HFF-Myc (cell line): ENCODE data around the gene BICRAL.
A peak's percentile ranks its signal among the peaks of the same experiment; 100 is the strongest.
"Not testable (repeated sequence)": the region's sequence is repeated elsewhere in the genome, so short reads cannot be mapped to it uniquely, and the experiment has no call there.

ENCODE experiments used
- DNase-seq: peaks from one replicate; pipeline ENCODE4 v3.0.0-alpha.2; 2011; ENCODE audit warnings: low read depth; ENCODE audit errors: extremely low read depth
- H3K4me3 ChIP-seq: replicated peaks from 2 replicates; pipeline ENCODE4 v1.5.1; 2011; ENCODE audit warnings: low read depth, mild to moderate bottlenecking, control low read depth, low read length
- CTCF ChIP-seq: IDR thresholded peaks from 2 replicates; pipeline ENCODE4 v1.5.1; 2012; ENCODE audit warnings: mild to moderate bottlenecking, low read depth, low read length, control low read depth; ENCODE audit errors: missing control alignments

Gene BICRAL

DNA sequence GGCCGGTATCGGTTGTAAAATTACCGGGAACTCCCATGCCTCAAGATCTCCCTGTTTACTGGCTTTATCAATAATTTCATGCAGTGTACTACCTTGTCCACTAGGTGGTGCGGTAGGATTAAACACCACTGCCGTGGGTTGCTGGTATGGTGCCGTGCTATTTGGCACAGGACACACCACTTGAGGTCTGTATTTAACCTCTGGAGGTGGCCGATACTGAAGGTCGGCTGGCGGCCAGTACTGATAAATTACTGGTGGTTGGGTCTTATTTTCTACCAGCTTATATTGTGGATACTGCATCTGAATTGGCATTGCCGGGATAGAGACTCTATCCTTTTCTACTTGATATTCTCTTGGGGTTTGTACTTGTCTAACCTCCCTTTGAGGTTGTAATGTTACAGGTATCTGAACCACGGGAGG lies 119.7 kb downstream of the BICRAL start:
- H3K4me3 ChIP-seq: no peak overlapping the region
- peak; percentile 77 for TF ChIP-seq CTCF
- peak; percentile 61 for DNase-seq

DNA sequence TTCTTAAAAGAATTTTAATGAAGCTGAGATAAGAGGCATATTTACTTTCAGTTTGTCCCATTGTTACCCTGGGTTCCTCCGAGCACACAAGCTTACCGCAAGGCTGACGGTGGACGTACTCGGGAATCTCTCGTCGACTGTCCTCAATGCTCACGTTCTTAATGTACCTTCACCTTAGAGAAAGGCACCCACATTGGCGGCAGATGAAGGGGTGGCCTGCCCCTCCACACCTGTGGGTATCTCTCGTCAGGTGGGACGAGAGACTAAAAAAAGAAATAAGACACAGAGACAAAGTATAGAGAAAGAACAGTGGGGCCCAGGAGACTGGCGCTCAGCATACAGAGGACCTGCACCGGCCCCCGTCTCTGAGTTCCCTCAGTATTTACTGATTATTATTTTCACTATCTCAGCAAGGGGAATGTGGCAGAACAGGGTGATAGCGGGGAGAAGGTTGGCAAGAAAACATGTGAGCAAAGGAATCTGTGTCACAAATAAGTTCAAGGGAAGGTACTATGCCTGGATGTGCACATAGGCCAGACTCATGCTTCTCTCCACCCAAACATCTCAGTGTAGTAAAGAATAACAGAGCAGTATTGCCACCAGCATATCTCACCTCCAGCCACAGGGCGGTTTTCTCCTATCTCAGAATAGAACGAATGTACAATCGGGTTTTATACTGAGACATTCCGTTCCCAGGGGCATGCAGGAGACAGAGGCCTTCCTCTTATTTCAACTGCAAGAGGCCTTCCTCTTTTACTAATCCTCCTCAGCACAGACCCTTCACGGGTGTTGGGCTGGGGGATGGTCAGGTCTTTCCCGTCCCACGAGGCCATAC lies 120.8 kb downstream of the BICRAL start:
- DNase-seq: not testable (repeated sequence)

DNA sequence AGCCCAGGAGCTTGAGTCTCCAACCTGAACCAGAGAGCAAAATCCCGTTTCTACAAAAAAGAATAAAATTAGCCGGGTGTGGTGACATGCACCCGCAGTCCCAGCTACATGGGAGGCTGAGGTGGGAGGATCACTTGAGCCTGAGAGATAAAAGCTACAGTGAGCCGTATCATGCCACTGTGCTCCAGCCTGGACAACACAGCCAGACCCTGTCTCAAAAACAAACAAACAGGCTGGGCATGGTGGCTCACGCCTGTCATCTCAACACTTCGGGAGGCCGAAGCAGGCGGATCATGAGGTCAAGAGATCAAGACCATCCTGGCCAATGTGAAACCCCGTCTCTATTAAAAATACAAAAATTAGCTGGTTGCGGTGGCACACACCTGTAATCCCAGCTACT lies 122.6 kb downstream of the BICRAL start:
- no peak for DNase-seq
- no peak overlapping the region for H3K4me3 ChIP-seq
- TF ChIP-seq CTCF: no peak

More for the DNA sequence above, 120.8 kb downstream of the BICRAL start:
- not testable (repeated sequence) for H3K4me3 ChIP-seq

DNA sequence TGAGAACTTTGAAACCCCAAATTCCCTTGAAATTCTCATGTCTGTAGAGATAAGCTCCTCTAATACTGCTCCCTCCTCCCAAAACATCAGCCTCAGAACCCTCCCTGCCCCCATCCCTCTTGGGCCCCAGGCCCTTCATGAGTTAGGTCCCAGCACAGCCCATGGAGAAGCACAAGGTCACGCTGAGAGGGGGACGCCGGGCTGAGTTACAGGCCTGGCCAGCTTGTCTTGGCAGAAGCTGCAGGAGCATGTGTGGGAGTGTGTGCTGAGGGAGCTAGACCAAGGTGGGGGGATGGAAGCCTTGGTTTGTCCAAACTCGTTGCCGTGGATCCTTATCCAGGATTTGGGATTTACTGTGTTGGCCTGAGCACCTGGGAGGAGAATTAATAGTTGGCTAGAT lies 125.5 kb downstream of the BICRAL start:
- no peak for DNase-seq
- no peak for TF ChIP-seq CTCF
- no peak overlapping the region for H3K4me3 ChIP-seq

- TF ChIP-seq CTCF: no peak
- no peak for DNase-seq
- no peak overlapping the region for H3K4me3 ChIP-seq
Observed at GRCh38 chr6:42909835-42910234, 128.0 kb downstream of the BICRAL start.

GRCh38 chr6:42911171-42912021 lies 129.5 kb downstream of the BICRAL start:
- no peak for TF ChIP-seq CTCF
- no peak for DNase-seq
- H3K4me3 ChIP-seq: no peak overlapping the region

DNA sequence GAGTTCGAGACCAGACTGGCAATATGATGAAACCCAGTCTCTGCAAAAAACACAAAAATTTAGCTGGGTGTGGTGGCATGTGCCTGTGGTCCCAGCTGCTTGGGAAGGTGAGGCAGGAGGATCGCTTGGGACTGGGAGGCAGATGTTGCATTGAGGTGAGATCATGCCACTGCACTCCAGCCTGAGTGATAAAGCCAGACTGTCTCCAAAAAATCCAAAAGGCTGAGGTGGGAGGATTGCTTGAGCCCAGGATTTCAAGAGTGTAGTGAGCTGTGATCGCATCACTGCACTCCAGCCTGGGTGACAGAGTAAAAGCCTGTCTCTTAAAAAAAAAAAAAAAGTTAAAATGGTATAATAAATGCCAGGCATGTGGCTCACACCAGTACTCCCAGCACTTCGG lies 132.7 kb downstream of the BICRAL start:
- H3K4me3 ChIP-seq: no peak overlapping the region
- TF ChIP-seq CTCF: no peak
- DNase-seq: no peak
